Measurements from ENCODE around the gene SH3GL1. TPM values are rescaled to one million over a fixed set of nuclear protein-coding genes. Genes with fewer than 3 reads are reported as not detected.

The SH3GL1 gene
- total RNA-seq, 2 donors from 2014 or later: 35.4 to 54.7 TPM

GRCh38 chr19:4391306-4391693 lies 9.0 kb downstream of the SH3GL1 start:
- H3K4me1 ChIP-seq (replicated peaks): peaks cover 57% of the 10 kb centered on the region
- no peaks in the 10 kb centered on the region for H3K36me3 ChIP-seq
- intact Hi-C loops (cut with DNase I): no loop called here
- DNase-seq (ENCODE audit: low spot score): no peak
- TF ChIP-seq, protein P1, sequence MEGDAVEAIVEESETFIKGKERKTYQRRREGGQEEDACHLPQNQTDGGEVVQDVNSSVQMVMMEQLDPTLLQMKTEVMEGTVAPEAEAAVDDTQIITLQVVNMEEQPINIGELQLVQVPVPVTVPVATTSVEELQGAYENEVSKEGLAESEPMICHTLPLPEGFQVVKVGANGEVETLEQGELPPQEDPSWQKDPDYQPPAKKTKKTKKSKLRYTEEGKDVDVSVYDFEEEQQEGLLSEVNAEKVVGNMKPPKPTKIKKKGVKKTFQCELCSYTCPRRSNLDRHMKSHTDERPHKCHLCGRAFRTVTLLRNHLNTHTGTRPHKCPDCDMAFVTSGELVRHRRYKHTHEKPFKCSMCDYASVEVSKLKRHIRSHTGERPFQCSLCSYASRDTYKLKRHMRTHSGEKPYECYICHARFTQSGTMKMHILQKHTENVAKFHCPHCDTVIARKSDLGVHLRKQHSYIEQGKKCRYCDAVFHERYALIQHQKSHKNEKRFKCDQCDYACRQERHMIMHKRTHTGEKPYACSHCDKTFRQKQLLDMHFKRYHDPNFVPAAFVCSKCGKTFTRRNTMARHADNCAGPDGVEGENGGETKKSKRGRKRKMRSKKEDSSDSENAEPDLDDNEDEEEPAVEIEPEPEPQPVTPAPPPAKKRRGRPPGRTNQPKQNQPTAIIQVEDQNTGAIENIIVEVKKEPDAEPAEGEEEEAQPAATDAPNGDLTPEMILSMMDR (IDR thresholded peaks at IDR 0.05): no peak
- no peak for TF ChIP-seq POLR2AphosphoS5 (IDR thresholded peaks at IDR 0.05)
- no peak for TF ChIP-seq POLR2A (IDR thresholded peaks at IDR 0.05)
- WGBS: 33% methylated on average over 9 of the region's 9 CpGs
- H3K27me3 ChIP-seq (replicated peaks; ENCODE audit: insufficient read depth): no peaks in the 10 kb centered on the region
- H3K27ac ChIP-seq: peak overlapping the region; percentile 85 to 86
- no peak overlapping the region for H3K4me3 ChIP-seq
- H3K9me3 ChIP-seq: no peaks in the 10 kb centered on the region

GRCh38 chr19:4390567-4391305 lies 9.6 kb downstream of the SH3GL1 start:
- peak; percentile 44 for DNase-seq (ENCODE audit: low spot score)
- 17% methylated on average over 21 of the region's 21 CpGs for WGBS
- TF ChIP-seq POLR2AphosphoS5 (IDR thresholded peaks at IDR 0.05) (peak; percentile 33), POLR2A (IDR thresholded peaks at IDR 0.05) (no peak)
- TF ChIP-seq, protein P1 (IDR thresholded peaks at IDR 0.05): no peak
- H3K27ac ChIP-seq: peak overlapping the region; percentile 85 to 86
- H3K4me1 ChIP-seq (replicated peaks): peaks cover 57% of the 10 kb centered on the region
- intact Hi-C loops (cut with DNase I): no loop called here
- no peaks in the 10 kb centered on the region for H3K36me3 ChIP-seq
- H3K9me3 ChIP-seq: no peaks in the 10 kb centered on the region
- H3K4me3 ChIP-seq: no peak overlapping the region
- H3K27me3 ChIP-seq (replicated peaks; ENCODE audit: insufficient read depth): no peaks in the 10 kb centered on the region

- H3K9me3 ChIP-seq: no peaks in the 10 kb centered on the region
- H3K36me3 ChIP-seq: no peaks in the 10 kb centered on the region
- H3K4me1 ChIP-seq (replicated peaks): peaks cover 57% of the 10 kb centered on the region
- intact Hi-C loops (cut with DNase I): no loop called here
- 7% methylated on average over 5 of the region's 12 CpGs for WGBS
- DNase-seq (ENCODE audit: low spot score): no peak
- H3K4me3 ChIP-seq: no peak overlapping the region
- H3K27me3 ChIP-seq (replicated peaks; ENCODE audit: insufficient read depth): no peaks in the 10 kb centered on the region
- peak; percentile 14 for TF ChIP-seq POLR2A (IDR thresholded peaks at IDR 0.05)
- TF ChIP-seq, protein P1 (IDR thresholded peaks at IDR 0.05): no peak
- H3K27ac ChIP-seq: peak overlapping the region; percentile 85 to 86
These were observed 10.3 kb downstream of the SH3GL1 start for GRCh38 chr19:4390017-4390566.

GRCh38 chr19:4389511-4390016 lies 10.8 kb downstream of the SH3GL1 start:
- intact Hi-C loops (cut with DNase I): no loop called here
- 16% methylated on average over 12 of the region's 17 CpGs for WGBS

More at GRCh38 chr19:4389511-4390016, 10.8 kb downstream of the SH3GL1 start:
- H3K4me1 ChIP-seq (replicated peaks): peaks cover 57% of the 10 kb centered on the region
- H3K4me3 ChIP-seq: no peak overlapping the region
- H3K36me3 ChIP-seq: no peaks in the 10 kb centered on the region
- H3K9me3 ChIP-seq: no peaks in the 10 kb centered on the region
- no peak for DNase-seq (ENCODE audit: low spot score)
- no peaks in the 10 kb centered on the region for H3K27me3 ChIP-seq (replicated peaks; ENCODE audit: insufficient read depth)
- TF ChIP-seq POLR2A (IDR thresholded peaks at IDR 0.05) (no peak), POLR2AphosphoS5 (IDR thresholded peaks at IDR 0.05) (no peak)
- TF ChIP-seq, protein P1 (IDR thresholded peaks at IDR 0.05): no peak
- H3K27ac ChIP-seq: peak overlapping the region; percentile 85 to 86

Data from prostate gland (tissue), 2 donors.